Measurements from ENCODE around the gene TSPAN11. TPM values are rescaled to one million over a fixed set of nuclear protein-coding genes. Genes with fewer than 3 reads are reported as not detected.

The TSPAN11 gene
- total and polyA plus RNA-seq, 2 experiments from 2014 or later, result 5.2 to 9.6 TPM

- no peak for DNase-seq (ENCODE audit: low spot score)
- no peak overlapping the region for H3K4me2 ChIP-seq
- H3K79me2 ChIP-seq, result no peaks in the 10 kb centered on the region
- no peak for TF ChIP-seq EZH2phosphoT487 (IDR thresholded peaks at IDR 0.05; ENCODE audit: low read depth, severe bottlenecking, unreplicated experiment)
- no peak for TF ChIP-seq EZH2 (IDR thresholded peaks at IDR 0.05; ENCODE audit: borderline replicate concordance)
- no peak for TF ChIP-seq CTCF (IDR thresholded peaks at IDR 0.05; ENCODE audit: poor library complexity)
- no peak overlapping the region for H3K4me3 ChIP-seq
- H4K20me1 ChIP-seq (ENCODE audit: insufficient read depth, poor library complexity, severe bottlenecking), result no peaks in the 10 kb centered on the region
- no peaks in the 10 kb centered on the region for H3K9me3 ChIP-seq (ENCODE audit: low read depth)
- H3K9me2 ChIP-seq (replicated peaks; ENCODE audit: insufficient read depth), result no peaks in the 10 kb centered on the region
- no peaks in the 10 kb centered on the region for H3K36me3 ChIP-seq (replicated peaks; ENCODE audit: insufficient read depth, low read depth)
- no peak overlapping the region for H2AFZ ChIP-seq
- H3K4me1 ChIP-seq (ENCODE audit: insufficient read depth), result peaks cover 3% of the 10 kb centered on the region
- no peaks in the 10 kb centered on the region for H3K27me3 ChIP-seq
- WGBS (ENCODE audit: low lambda C conversion rate, missing lambda C conversion rate), result 94% methylated on average over 1 of the region's 1 CpG
- no peak overlapping the region for H3K27ac ChIP-seq
Measured at GRCh38 chr12:31037028-31037427, 110.5 kb downstream of the TSPAN11 start.

GRCh38 chr12:31037931-31038330 lies 111.4 kb downstream of the TSPAN11 start:
- TF ChIP-seq EZH2phosphoT487 (IDR thresholded peaks at IDR 0.05; ENCODE audit: low read depth, severe bottlenecking, unreplicated experiment) (no peak), CTCF (IDR thresholded peaks at IDR 0.05; ENCODE audit: poor library complexity) (no peak), EZH2 (IDR thresholded peaks at IDR 0.05; ENCODE audit: borderline replicate concordance) (no peak)
- Histone ChIP-seq H3K36me3 (replicated peaks; ENCODE audit: insufficient read depth, low read depth) (no peaks in the 10 kb centered on the region), H3K79me2 (no peaks in the 10 kb centered on the region), H4K20me1 (ENCODE audit: insufficient read depth, poor library complexity, severe bottlenecking) (no peaks in the 10 kb centered on the region), H3K9me2 (replicated peaks; ENCODE audit: insufficient read depth) (no peaks in the 10 kb centered on the region), H3K9me3 (ENCODE audit: low read depth) (no peaks in the 10 kb centered on the region), H3K4me3 (no peak overlapping the region), H3K4me2 (no peak overlapping the region), H3K27me3 (no peaks in the 10 kb centered on the region), H2AFZ (no peak overlapping the region), H3K4me1 (ENCODE audit: insufficient read depth) (peaks cover 3% of the 10 kb centered on the region), H3K27ac (no peak overlapping the region)
- DNase-seq (ENCODE audit: low spot score), result no peak
- whole genome bisulfite sequencing (ENCODE audit: low lambda C conversion rate, missing lambda C conversion rate), result 88% methylated on average over 2 of the region's 2 CpGs

GRCh38 chr12:31041033-31041564 lies 114.6 kb downstream of the TSPAN11 start:
- Histone ChIP-seq H2AFZ (no peak overlapping the region), H3K79me2 (no peaks in the 10 kb centered on the region), H3K9me2 (replicated peaks; ENCODE audit: insufficient read depth) (no peaks in the 10 kb centered on the region), H3K4me1 (ENCODE audit: insufficient read depth) (peaks cover 3% of the 10 kb centered on the region), H4K20me1 (ENCODE audit: insufficient read depth, poor library complexity, severe bottlenecking) (no peaks in the 10 kb centered on the region), H3K36me3 (replicated peaks; ENCODE audit: insufficient read depth, low read depth) (no peaks in the 10 kb centered on the region), H3K27me3 (no peaks in the 10 kb centered on the region), H3K27ac (no peak overlapping the region), H3K9me3 (ENCODE audit: low read depth) (no peaks in the 10 kb centered on the region), H3K4me3 (no peak overlapping the region), H3K4me2 (no peak overlapping the region)
- DNase-seq (ENCODE audit: low spot score), result no peak
- 90% methylated on average over 8 of the region's 8 CpGs for WGBS (ENCODE audit: low lambda C conversion rate, missing lambda C conversion rate)
- no peak for TF ChIP-seq EZH2phosphoT487 (IDR thresholded peaks at IDR 0.05; ENCODE audit: low read depth, severe bottlenecking, unreplicated experiment)
- TF ChIP-seq EZH2 (IDR thresholded peaks at IDR 0.05; ENCODE audit: borderline replicate concordance), result no peak
- TF ChIP-seq CTCF (IDR thresholded peaks at IDR 0.05; ENCODE audit: poor library complexity), result no peak

Other genes starting within 250 kb of the TSPAN11 start
- gene IPO8, start 230.9 kb upstream of the TSPAN11 start, total RNA-seq, result 26.3 and 31.6 TPM in 2 replicates
- 7.2 and 7.3 TPM in 2 replicates for gene IPO8, start 230.9 kb upstream of the TSPAN11 start, polyA plus RNA-seq
- gene CAPRIN2, start 171.8 kb upstream of the TSPAN11 start, total RNA-seq, result 25.4 and 30.7 TPM in 2 replicates
- 19.0 and 23.0 TPM in 2 replicates for gene CAPRIN2, start 171.8 kb upstream of the TSPAN11 start, polyA plus RNA-seq
- 18.6 and 24.8 TPM in 2 replicates for gene DDX11, start 147.1 kb downstream of the TSPAN11 start, total RNA-seq
- gene DDX11, start 147.1 kb downstream of the TSPAN11 start, polyA plus RNA-seq, result 29.7 and 37.3 TPM in 2 replicates

Measured in hepatocyte (in vitro differentiated cells).